Prostate gland (tissue), 2 donors: ENCODE measurements around the gene TTC33. TPM values are rescaled to one million over a fixed set of nuclear protein-coding genes. Genes with fewer than 3 reads are reported as not detected.

Experiments
- DNase-seq: peaks from one replicate; pipeline ENCODE4 v3.0.0-alpha.2; 2019; ENCODE audit warnings: low spot score
- H3K27ac ChIP-seq, 2 donors: fragments of 200-600 bp; sonication (generic); 2 replicates each; pipeline ENCODE4 v1.5.1; 2017 to 2019
- H3K27me3 ChIP-seq: fragments of 200-600 bp; sonication (generic); replicated peaks from 2 replicates; pipeline ENCODE4 v1.5.1; 2019; ENCODE audit not compliant: insufficient read depth
- H3K36me3 ChIP-seq, 2 donors: fragments of 200-600 bp; sonication (generic); 1 replicate in 1 of 2; 2 replicates in 1 of 2; pipeline versions ENCODE4 v1.5.1 to v1.8.1; 2017 to 2019
- H3K4me1 ChIP-seq: fragments of 200-600 bp; sonication (generic); replicated peaks from 2 replicates; pipeline ENCODE4 v1.5.1; 2019
- H3K4me3 ChIP-seq, 2 donors: fragments of 200-600 bp; sonication (generic); 2 replicates each; pipeline ENCODE4 v1.5.1; 2017 to 2019
- H3K9me3 ChIP-seq: fragments of 200-600 bp; sonication (generic); 2 replicates; pipeline ENCODE4 v1.5.1; 2017
- POLR2A ChIP-seq: fragments of 450-650 bp; IDR thresholded peaks from one replicate; pipeline ENCODE4 v1.6.1; 2016; ENCODE audit warnings: antibody characterized with exemption, mild to moderate bottlenecking
- POLR2AphosphoS5 ChIP-seq: sonication (generic); formaldehyde crosslinking; IDR thresholded peaks from one replicate; pipeline ENCODE4 v1.6.1; 2017; ENCODE audit warnings: antibody characterized with exemption
- WGBS: methylation state at CpG from one replicate; pipeline ENCODE4 v1.1.5; 2018; 5-methylcytosine and 5-hydroxymethylcytosine counted together
- intact Hi-C: fragments of 100-400 bp; cut with DNase I; formaldehyde crosslinking; loops from one replicate; pipeline ENCODE4 v1.14.2; 2022
- total RNA-seq, 2 donors: library from RNA; depleted of rRNA; stranded (reverse); fragments of >200 nt; gene quantifications; one replicate each; pipeline ENCODE4 v1.1.0, GENCODE V29; 2016
- TF ChIP-seq, protein P1 (sequence below), 4 experiments: fragments of 200-600 bp in 2 of 4; fragments of 450-650 bp in 2 of 4; sonication (generic) in 2 of 4; IDR thresholded peaks; 1 replicate in 3 of 4; 2 replicates in 1 of 4; pipeline ENCODE4 v1.5.1; 2016 to 2019; ENCODE audit warnings: antibody characterized with exemption in 4 of 4, mild to moderate bottlenecking in 2 of 4, moderate library complexity in 2 of 4

TTC33 gene
- total RNA-seq, 2 donors from 2014 or later, result 11.9 to 17.6 TPM

- Histone ChIP-seq H3K4me1 (no peaks in the 10 kb centered on the region), H3K4me3 (no peak overlapping the region), H3K27ac (no peak overlapping the region), H3K27me3 (no peaks in the 10 kb centered on the region), H3K36me3 (no peaks in the 10 kb centered on the region), H3K9me3 (no peaks in the 10 kb centered on the region)
- no peak for DNase-seq
- TF ChIP-seq POLR2A, result no peak
- TF ChIP-seq, protein P1, sequence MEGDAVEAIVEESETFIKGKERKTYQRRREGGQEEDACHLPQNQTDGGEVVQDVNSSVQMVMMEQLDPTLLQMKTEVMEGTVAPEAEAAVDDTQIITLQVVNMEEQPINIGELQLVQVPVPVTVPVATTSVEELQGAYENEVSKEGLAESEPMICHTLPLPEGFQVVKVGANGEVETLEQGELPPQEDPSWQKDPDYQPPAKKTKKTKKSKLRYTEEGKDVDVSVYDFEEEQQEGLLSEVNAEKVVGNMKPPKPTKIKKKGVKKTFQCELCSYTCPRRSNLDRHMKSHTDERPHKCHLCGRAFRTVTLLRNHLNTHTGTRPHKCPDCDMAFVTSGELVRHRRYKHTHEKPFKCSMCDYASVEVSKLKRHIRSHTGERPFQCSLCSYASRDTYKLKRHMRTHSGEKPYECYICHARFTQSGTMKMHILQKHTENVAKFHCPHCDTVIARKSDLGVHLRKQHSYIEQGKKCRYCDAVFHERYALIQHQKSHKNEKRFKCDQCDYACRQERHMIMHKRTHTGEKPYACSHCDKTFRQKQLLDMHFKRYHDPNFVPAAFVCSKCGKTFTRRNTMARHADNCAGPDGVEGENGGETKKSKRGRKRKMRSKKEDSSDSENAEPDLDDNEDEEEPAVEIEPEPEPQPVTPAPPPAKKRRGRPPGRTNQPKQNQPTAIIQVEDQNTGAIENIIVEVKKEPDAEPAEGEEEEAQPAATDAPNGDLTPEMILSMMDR (IDR thresholded peaks at IDR 0.05), result no peak
- TF ChIP-seq POLR2AphosphoS5, result no peak
- intact Hi-C loops, result no loop called here
- 69% methylated on average over 2 of the region's 2 CpGs for WGBS
Measured at GRCh38 chr5:40622463-40623252, 133.1 kb downstream of the TTC33 start.

DNA sequence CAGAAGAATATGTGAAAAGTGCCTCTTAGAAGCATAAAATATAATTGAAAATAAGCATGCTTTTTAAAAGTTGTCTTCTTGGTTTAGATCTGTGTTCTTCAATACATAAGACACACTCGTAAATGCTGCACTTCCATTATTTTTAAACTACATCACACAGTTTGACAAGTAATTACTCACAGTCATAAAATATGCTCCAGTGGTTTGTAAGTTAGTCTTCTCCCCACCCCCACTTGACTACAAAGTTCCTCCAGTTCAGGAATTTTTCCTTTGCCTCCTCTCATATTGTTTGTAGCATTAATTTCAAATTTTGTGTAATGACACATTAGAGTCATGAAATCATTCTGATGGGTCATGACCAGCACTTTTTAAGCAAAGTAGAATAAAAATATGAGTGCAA is 136.3 kb downstream of the TTC33 start:
- no peaks in the 10 kb centered on the region for H3K9me3 ChIP-seq
- no peaks in the 10 kb centered on the region for H3K36me3 ChIP-seq
- no peak overlapping the region for H3K27ac ChIP-seq
- no peak for TF ChIP-seq POLR2A
- TF ChIP-seq, protein P1 (IDR thresholded peaks at IDR 0.05), result no peak
- TF ChIP-seq POLR2AphosphoS5, result no peak
- H3K4me3 ChIP-seq, result no peak overlapping the region
- no peaks in the 10 kb centered on the region for H3K4me1 ChIP-seq
- 65% methylated on average over 1 of the region's 1 CpG for WGBS
- intact Hi-C loops, result no loop called here
- DNase-seq, result no peak
- no peaks in the 10 kb centered on the region for H3K27me3 ChIP-seq

GRCh38 chr5:40618926-40619325 is 136.8 kb downstream of the TTC33 start:
- DNase-seq, result no peak
- TF ChIP-seq, protein P1 (IDR thresholded peaks at IDR 0.05), result no peak
- no peak for TF ChIP-seq POLR2AphosphoS5
- no peak for TF ChIP-seq POLR2A
- Histone ChIP-seq H3K4me1 (no peaks in the 10 kb centered on the region), H3K36me3 (no peaks in the 10 kb centered on the region), H3K4me3 (no peak overlapping the region), H3K27ac (no peak overlapping the region), H3K27me3 (no peaks in the 10 kb centered on the region), H3K9me3 (no peaks in the 10 kb centered on the region)
- 48% methylated on average over 2 of the region's 2 CpGs for WGBS
- intact Hi-C loops, result no loop called here

DNA sequence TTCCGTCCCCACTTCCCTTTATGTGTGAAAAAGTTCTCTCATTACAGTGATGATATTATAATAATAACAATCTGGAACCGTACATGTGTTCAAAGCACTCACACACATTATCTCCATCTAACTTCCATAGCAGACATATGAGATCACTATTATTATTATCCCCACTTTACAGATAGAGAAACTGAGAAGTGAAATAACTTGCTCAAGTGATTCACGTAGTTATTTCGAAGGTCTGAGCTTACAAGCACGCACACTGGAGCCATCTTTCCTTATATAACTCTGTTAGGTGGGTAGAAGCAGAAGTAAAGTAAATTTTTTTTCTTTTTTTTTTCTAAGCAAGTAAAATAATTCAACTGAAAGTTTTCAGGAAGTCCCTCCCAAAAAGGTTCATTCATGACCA is 139.0 kb downstream of the TTC33 start:
- intact Hi-C loops, result no loop called here
- H3K9me3 ChIP-seq, result no peaks in the 10 kb centered on the region
- H3K36me3 ChIP-seq, result no peaks in the 10 kb centered on the region
- H3K27ac ChIP-seq, result no peak overlapping the region
- no peak overlapping the region for H3K4me3 ChIP-seq
- H3K27me3 ChIP-seq, result no peaks in the 10 kb centered on the region
- WGBS, result 82% methylated on average over 5 of the region's 5 CpGs
- TF ChIP-seq POLR2AphosphoS5, result no peak
- no peak for TF ChIP-seq POLR2A
- TF ChIP-seq, protein P1 (IDR thresholded peaks at IDR 0.05), result no peak
- H3K4me1 ChIP-seq, result no peaks in the 10 kb centered on the region
- no peak for DNase-seq

- intact Hi-C loops, result no loop called here
- H3K4me1 ChIP-seq, result no peaks in the 10 kb centered on the region
- TF ChIP-seq POLR2AphosphoS5 (no peak), POLR2A (no peak)
- TF ChIP-seq, protein P1 (IDR thresholded peaks at IDR 0.05), result no peak
- no peak overlapping the region for H3K4me3 ChIP-seq
- no peaks in the 10 kb centered on the region for H3K27me3 ChIP-seq
- 59% methylated on average over 4 of the region's 4 CpGs for WGBS
- no peak for DNase-seq
- H3K27ac ChIP-seq, result no peak overlapping the region
- H3K9me3 ChIP-seq, result no peaks in the 10 kb centered on the region
- no peaks in the 10 kb centered on the region for H3K36me3 ChIP-seq
Measured at GRCh38 chr5:40615586-40616170, 140.1 kb downstream of the TTC33 start.
